Nephron (organoid): ENCODE data around the gene CREB3L4.
A peak's percentile ranks its signal among the peaks of the same experiment; 100 is the strongest.
"Not testable (repeated sequence)": the region's sequence is repeated elsewhere in the genome, so short reads cannot be mapped to it uniquely, and the experiment has no call there.

ENCODE experiments used
- H3K27ac Mint-ChIP-seq, 3 experiments: 2 replicates each; pipeline ENCODE4 v1.8.0; 2020; ENCODE audit warnings: mixed read lengths in 3 of 3, mild to moderate bottlenecking in 2 of 3, moderate library complexity in 1 of 3
- H3K27me3 Mint-ChIP-seq: 2 replicates; pipeline ENCODE4 v1.8.0; 2021; ENCODE audit warnings: low read depth, mild to moderate bottlenecking, moderate library complexity, mixed read lengths
- H3K36me3 Mint-ChIP-seq: 2 replicates; pipeline ENCODE4 v1.8.0; 2020; ENCODE audit warnings: low read depth, mixed read lengths
- H3K4me1 Mint-ChIP-seq: 2 replicates; pipeline ENCODE4 v1.8.0; 2020; ENCODE audit warnings: mixed read lengths
- H3K4me3 Mint-ChIP-seq, 3 experiments: 2 replicates each; pipeline ENCODE4 v1.8.0; 2020; ENCODE audit warnings: mild to moderate bottlenecking in 3 of 3, mixed read lengths in 3 of 3, moderate library complexity in 2 of 3
- H3K9me3 Mint-ChIP-seq: 2 replicates; pipeline ENCODE4 v1.8.0; 2020; ENCODE audit warnings: mixed read lengths
- CTCF ChIP-seq, 3 experiments: fragments of 200-600 bp; sonication (generic); IDR thresholded peaks; one replicate each; pipeline ENCODE4 v1.5.0; 2021; ENCODE audit warnings: antibody characterized with exemption in 3 of 3; ENCODE audit not compliant: unreplicated experiment in 3 of 3

The CREB3L4 gene

GRCh38 chr1:153991151-153991630, 23.5 kb downstream of the CREB3L4 start:
- H3K36me3 Mint-ChIP-seq: peaks cover 34% of the 10 kb centered on the region
- H3K27me3 Mint-ChIP-seq: no peaks in the 10 kb centered on the region
- peak overlapping the region; percentile 75 to 94 (median 85) for H3K27ac Mint-ChIP-seq
- TF ChIP-seq CTCF (IDR thresholded peaks at IDR 0.05; ENCODE audit: unreplicated experiment in 3 of 3): no peak
- no peaks in the 10 kb centered on the region for H3K9me3 Mint-ChIP-seq
- H3K4me1 Mint-ChIP-seq: peaks cover 36% of the 10 kb centered on the region
- H3K4me3 Mint-ChIP-seq: peak overlapping the region; percentile 91 to 96 (median 92)

- H3K36me3 Mint-ChIP-seq: peaks cover 34% of the 10 kb centered on the region
- no peak for TF ChIP-seq CTCF (IDR thresholded peaks at IDR 0.05; ENCODE audit: unreplicated experiment in 3 of 3)
- H3K27me3 Mint-ChIP-seq: no peaks in the 10 kb centered on the region
- peak overlapping the region; percentile 91 to 96 (median 92) for H3K4me3 Mint-ChIP-seq
- H3K27ac Mint-ChIP-seq: peak overlapping the region; percentile 75 to 94 (median 85)
- H3K9me3 Mint-ChIP-seq: no peaks in the 10 kb centered on the region
- peaks cover 31% of the 10 kb centered on the region for H3K4me1 Mint-ChIP-seq
These were observed 24.1 kb downstream of the CREB3L4 start for GRCh38 chr1:153991806-153992205.

GRCh38 chr1:153995202-153995601, 27.5 kb downstream of the CREB3L4 start:
- Mint-ChIP-seq H3K9me3 (no peaks in the 10 kb centered on the region), H3K36me3 (peaks cover 34% of the 10 kb centered on the region), H3K4me1 (peaks cover 28% of the 10 kb centered on the region), H3K27me3 (no peaks in the 10 kb centered on the region), H3K4me3 (peak overlapping the region in 1 of 3 experiments; percentile 65), H3K27ac (no peak overlapping the region)
- TF ChIP-seq CTCF (IDR thresholded peaks at IDR 0.05; ENCODE audit: unreplicated experiment in 3 of 3): no peak

- H3K27me3 Mint-ChIP-seq: no peaks in the 10 kb centered on the region
- H3K27ac Mint-ChIP-seq: no peak overlapping the region
- H3K36me3 Mint-ChIP-seq: peaks cover 34% of the 10 kb centered on the region
- TF ChIP-seq CTCF (IDR thresholded peaks at IDR 0.05; ENCODE audit: unreplicated experiment in 3 of 3): no peak
- H3K9me3 Mint-ChIP-seq: no peaks in the 10 kb centered on the region
- peaks cover 24% of the 10 kb centered on the region for H3K4me1 Mint-ChIP-seq
- H3K4me3 Mint-ChIP-seq: peak overlapping the region in 1 of 3 experiments; percentile 65
These were observed 27.9 kb downstream of the CREB3L4 start for GRCh38 chr1:153995640-153996039.

GRCh38 chr1:153996882-153997281, 29.2 kb downstream of the CREB3L4 start:
- not testable (repeated sequence) for H3K4me3 Mint-ChIP-seq, H3K9me3 Mint-ChIP-seq, H3K27ac Mint-ChIP-seq, H3K27me3 Mint-ChIP-seq
- Mint-ChIP-seq H3K36me3 (peaks cover 25% of the 10 kb centered on the region), H3K4me1 (peaks cover 13% of the 10 kb centered on the region)

- H3K4me1 Mint-ChIP-seq: peaks cover 2% of the 10 kb centered on the region
- H3K9me3 Mint-ChIP-seq: no peaks in the 10 kb centered on the region
- no peak for TF ChIP-seq CTCF (IDR thresholded peaks at IDR 0.05; ENCODE audit: unreplicated experiment in 3 of 3)
- no peak overlapping the region for H3K27ac Mint-ChIP-seq
- H3K27me3 Mint-ChIP-seq: no peaks in the 10 kb centered on the region
- H3K36me3 Mint-ChIP-seq: peaks cover 4% of the 10 kb centered on the region
- H3K4me3 Mint-ChIP-seq: no peak overlapping the region
These were observed 32.7 kb downstream of the CREB3L4 start for GRCh38 chr1:154000420-154000819.
